GM12878 (cell line): ENCODE data around the gene FKBP2. TPM values are rescaled to one million over a fixed set of nuclear protein-coding genes. Genes with fewer than 3 reads are reported as not detected.

Source experiments
- CHD1 ChIP-seq: IDR thresholded peaks from 2 replicates; pipeline ENCODE4 v1.6.1; 2012; ENCODE audit warnings: low read depth, low read length, improper control_type of control experiment
- CREM ChIP-seq: IDR thresholded peaks from 2 replicates; pipeline ENCODE4 v1.6.1; 2014; ENCODE audit warnings: antibody characterized with exemption, low read depth
- FOXK2 ChIP-seq: fragments of 450-650 bp; IDR thresholded peaks from 2 replicates; pipeline ENCODE4 v1.6.1; 2017; ENCODE audit warnings: mild to moderate bottlenecking, moderate library complexity
- IKZF2 ChIP-seq, 2 experiments: fragments of 450-650 bp; IDR thresholded peaks; 2 replicates each; pipeline ENCODE4 v1.6.1; 2017; ENCODE audit warnings: mild to moderate bottlenecking in 2 of 2, moderate library complexity in 2 of 2
- JUNB ChIP-seq: IDR thresholded peaks from 2 replicates; pipeline ENCODE4 v1.6.1; 2016; ENCODE audit warnings: antibody characterized with exemption, mild to moderate bottlenecking
- KDM1A ChIP-seq: fragments of 200-600 bp; sonication (generic); IDR thresholded peaks from 2 replicates; pipeline ENCODE4 v1.6.1; 2016; ENCODE audit warnings: borderline replicate concordance
- NKRF ChIP-seq: fragments of 450-650 bp; conservative IDR thresholded peaks from 2 replicates; pipeline ENCODE4 v1.6.1; 2017; ENCODE audit warnings: mild to moderate bottlenecking, moderate library complexity
- NR2F1 ChIP-seq: fragments of 450-650 bp; conservative IDR thresholded peaks from 2 replicates; pipeline ENCODE4 v1.6.1; 2017; ENCODE audit warnings: mild to moderate bottlenecking
- POLR2A ChIP-seq: IDR thresholded peaks from 2 replicates; pipeline ENCODE4 v1.6.1; 2011; ENCODE audit warnings: low read depth, mild to moderate bottlenecking, low read length
- RAD51 ChIP-seq: fragments of 450-650 bp; IDR thresholded peaks from 2 replicates; pipeline ENCODE4 v1.6.1; 2016; ENCODE audit warnings: moderate library complexity, mild to moderate bottlenecking, inconsistent platforms
- REST ChIP-seq: IDR thresholded peaks from 2 replicates; pipeline ENCODE4 v1.6.1; 2012; ENCODE audit warnings: mild to moderate bottlenecking, low read depth, low read length
- RFX5 ChIP-seq: IDR thresholded peaks from 2 replicates; pipeline ENCODE4 v1.6.1; 2011; ENCODE audit warnings: low read depth, low read length, improper control_type of control experiment
- SREBF1 ChIP-seq: IDR thresholded peaks from 2 replicates; pipeline ENCODE4 v1.6.1; 2012; ENCODE audit warnings: mild to moderate bottlenecking, low read length
- TBL1XR1 ChIP-seq: IDR thresholded peaks from 2 replicates; pipeline ENCODE4 v1.6.1; 2012; ENCODE audit warnings: low read depth, low read length, improper control_type of control experiment
- TCF3 ChIP-seq: IDR thresholded peaks from 2 replicates; pipeline ENCODE4 v1.6.1; 2012; ENCODE audit warnings: low read depth, mild to moderate bottlenecking, low read length, borderline replicate concordance; ENCODE audit not compliant: insufficient read depth
- USF1 ChIP-seq: IDR thresholded peaks from 2 replicates; pipeline ENCODE4 v1.6.1; 2011; ENCODE audit warnings: borderline replicate concordance, low read depth, mild to moderate bottlenecking, moderate library complexity, mixed read lengths, low read length; ENCODE audit not compliant: insufficient read depth; ENCODE audit errors: extremely low read length
- USF2 ChIP-seq: IDR thresholded peaks from 2 replicates; pipeline ENCODE4 v1.6.1; 2011; ENCODE audit warnings: low read depth, low read length, improper control_type of control experiment, borderline replicate concordance
- WRNIP1 ChIP-seq: IDR thresholded peaks from 2 replicates; pipeline ENCODE4 v1.6.1; 2011; ENCODE audit warnings: low read depth, low read length, improper control_type of control experiment, borderline replicate concordance
- ZBED1 ChIP-seq: IDR thresholded peaks from 2 replicates; pipeline ENCODE4 v1.6.1; 2016; ENCODE audit warnings: borderline replicate concordance
- ZNF217 ChIP-seq: fragments of 450-650 bp; IDR thresholded peaks from 2 replicates; pipeline ENCODE4 v1.6.1; 2017; ENCODE audit warnings: antibody characterized with exemption, mild to moderate bottlenecking
- polyA plus RNA-seq, 11 experiments: library from polyadenylated mRNA; depleted of rRNA in 4 of 11; unstranded in 6 of 11; stranded (reverse) in 5 of 11; fragments of >200 nt; fragmentation: Nextera tagmentation in 4 of 11; fragmentation: Illumina TruSeq in 1 of 11; extraction: Ambion mirVana in 4 of 11; extraction: Trizol in 1 of 11; gene quantifications; 1 replicate in 1 of 11; 2 replicates in 10 of 11; pipeline versions ENCODE4 v1.2.1 to v1.2.3, GENCODE V29; 2011 to 2016; ENCODE audit warnings: inconsistent platforms in 2 of 11, missing spikeins in 2 of 11, low read depth in 1 of 11
- total RNA-seq, 4 experiments: library from RNA; depleted of rRNA in 3 of 4; stranded (reverse); fragments of >200 nt in 3 of 4; fragmentation: Illumina TruSeq in 1 of 4; extraction: Trizol in 1 of 4; gene quantifications; 2 replicates each; pipeline versions ENCODE4 v1.2.1 to v1.2.3, GENCODE V29; 2013 to 2021
- TF ChIP-seq, protein P1 (sequence below): fragments of 450-650 bp; IDR thresholded peaks from 2 replicates; pipeline ENCODE4 v1.6.1; 2017; ENCODE audit warnings: borderline replicate concordance

The FKBP2 gene
- total and polyA plus RNA-seq, 10 of the 15 experiments (the other 5 are each of a cell fraction or from before 2014, with no cell fraction given) = 1.8 to 99.7 (median 39.5) TPM

- TF ChIP-seq REST (no peak), TBL1XR1 (no peak), JUNB (no peak), SREBF1 (0 out of 2 replicates have a peak, but pooled peaks have one; percentile 26), KDM1A (no peak), TCF3 (no peak), NR2F1 (peak; percentile 79), CREM (peak; percentile 85), IKZF2 (IDR thresholded peaks at IDR 0.05) (no peak; a peak in 2 of 4 replicates), RFX5 (no peak), POLR2A (peak; percentile 78), WRNIP1 (no peak), USF1 (no peak), RAD51 (no peak), CHD1 (no peak), FOXK2 (no peak), NKRF (no peak), USF2 (no peak), ZBED1 (no peak), ZNF217 (no peak)
- TF ChIP-seq, protein P1, sequence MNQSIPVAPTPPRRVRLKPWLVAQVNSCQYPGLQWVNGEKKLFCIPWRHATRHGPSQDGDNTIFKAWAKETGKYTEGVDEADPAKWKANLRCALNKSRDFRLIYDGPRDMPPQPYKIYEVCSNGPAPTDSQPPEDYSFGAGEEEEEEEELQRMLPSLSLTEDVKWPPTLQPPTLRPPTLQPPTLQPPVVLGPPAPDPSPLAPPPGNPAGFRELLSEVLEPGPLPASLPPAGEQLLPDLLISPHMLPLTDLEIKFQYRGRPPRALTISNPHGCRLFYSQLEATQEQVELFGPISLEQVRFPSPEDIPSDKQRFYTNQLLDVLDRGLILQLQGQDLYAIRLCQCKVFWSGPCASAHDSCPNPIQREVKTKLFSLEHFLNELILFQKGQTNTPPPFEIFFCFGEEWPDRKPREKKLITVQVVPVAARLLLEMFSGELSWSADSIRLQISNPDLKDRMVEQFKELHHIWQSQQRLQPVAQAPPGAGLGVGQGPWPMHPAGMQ = no peak
Observed at GRCh38 chr11:64284048-64284961, 43.4 kb downstream of the FKBP2 start, which contains the start of gene BAD (continued).
